Activated CD8-positive, alpha-beta memory T cell treated with anti-CD3 and anti-CD28 coated beads, Interleukin-2, amount 50 U/mL, for 24 hours (primary cell): ENCODE data around the gene PWP2.
"Not testable (repeated sequence)": the region's sequence is repeated elsewhere in the genome, so short reads cannot be mapped to it uniquely, and the experiment has no call there.

Experiments used
- DNase-seq: peaks from one replicate; pipeline ENCODE4 v3.0.0-alpha.2; 2020; ENCODE audit errors: extremely low read depth

The PWP2 gene

GRCh38 chr21:44107026-44107501, at the start of gene PWP2:
Gene PWP2, plus strand, starts transcription at chr21:44107399. Its CDS starts 18 bp downstream, at chr21:44107417.
- DNase-seq: not testable (repeated sequence)

- DNase-seq: no peak
Observed at GRCh38 chr21:44057960-44058651, 49.1 kb upstream of the PWP2 start.

DNA sequence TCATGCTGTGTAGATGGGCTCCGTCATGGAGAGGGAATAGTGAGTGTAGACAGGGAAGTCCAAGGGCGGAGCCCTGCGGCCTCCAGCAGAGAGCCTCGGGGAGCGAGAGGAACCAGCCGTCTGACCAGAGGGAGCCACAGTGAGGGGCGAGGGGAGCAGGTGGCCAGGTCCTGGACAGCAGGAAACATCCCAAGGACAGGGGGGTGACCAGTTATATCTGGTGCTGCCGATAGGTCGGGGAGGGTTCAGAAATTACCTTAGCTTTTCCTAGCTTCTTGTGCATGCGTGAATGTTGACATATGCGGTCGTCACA, 48.6 kb upstream of the PWP2 start:
- DNase-seq: no peak

GRCh38 chr21:44058981-44059380, 48.2 kb upstream of the PWP2 start:
- DNase-seq: no peak

- no peak for DNase-seq
Observed at GRCh38 chr21:44059710-44060109, 47.5 kb upstream of the PWP2 start.

DNA sequence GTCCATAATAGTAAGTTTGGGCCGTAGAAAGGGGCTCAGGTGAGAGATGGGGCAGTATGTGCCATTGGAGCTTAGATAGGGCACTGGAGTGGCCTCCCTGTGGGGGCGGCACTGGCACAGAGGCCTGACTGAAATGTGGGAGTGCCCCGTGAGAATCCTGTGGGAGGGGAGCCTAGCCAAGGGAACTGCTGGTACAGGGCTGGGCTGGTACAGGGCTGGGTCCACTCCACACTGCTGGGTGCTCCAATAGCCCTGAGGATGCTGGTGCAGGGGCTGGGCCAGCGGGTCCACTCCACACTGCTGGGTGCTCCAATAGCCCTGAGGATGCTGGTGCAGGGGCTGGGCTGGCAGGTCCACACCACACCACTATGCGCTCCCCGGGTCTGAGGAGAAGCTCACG, 44.8 kb upstream of the PWP2 start:
- no peak for DNase-seq

DNA sequence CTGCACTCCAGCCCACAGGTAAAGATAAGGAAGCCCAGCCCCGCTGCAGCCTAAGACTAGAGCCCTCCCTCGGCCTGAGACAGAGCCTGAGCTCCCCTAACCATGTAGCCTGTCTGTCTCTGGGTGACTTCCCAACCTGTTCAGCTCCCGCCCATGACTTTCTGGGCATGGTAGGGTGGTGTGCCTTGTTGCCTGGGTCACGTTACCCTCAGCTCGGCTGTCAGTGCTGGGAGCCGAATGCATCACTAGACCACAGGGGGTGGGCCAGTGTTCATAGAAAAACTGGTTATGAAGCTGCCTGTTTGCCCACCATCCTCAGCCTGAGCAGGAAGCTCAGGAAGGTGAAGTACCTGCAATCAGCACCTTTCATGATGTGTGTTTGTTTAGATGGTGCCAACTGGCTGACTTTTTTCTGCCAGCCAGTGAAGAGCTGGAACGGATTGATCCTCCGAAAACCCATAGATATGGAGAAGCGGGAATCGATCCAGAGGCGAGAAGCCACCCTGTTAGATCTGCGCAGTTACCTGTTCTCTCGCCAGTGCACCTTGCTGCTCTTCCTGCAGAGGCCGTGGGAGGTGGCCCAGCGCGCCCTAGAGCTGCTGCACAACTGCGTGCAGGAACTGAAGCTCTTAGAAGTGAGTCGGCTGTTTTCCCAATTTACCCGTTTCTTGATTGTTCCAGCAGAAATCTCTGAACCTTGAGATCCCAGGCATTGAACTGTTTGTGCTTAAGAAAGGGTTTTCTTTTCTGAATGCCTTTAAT, 43.9 kb upstream of the PWP2 start:
- no peak for DNase-seq

DNA sequence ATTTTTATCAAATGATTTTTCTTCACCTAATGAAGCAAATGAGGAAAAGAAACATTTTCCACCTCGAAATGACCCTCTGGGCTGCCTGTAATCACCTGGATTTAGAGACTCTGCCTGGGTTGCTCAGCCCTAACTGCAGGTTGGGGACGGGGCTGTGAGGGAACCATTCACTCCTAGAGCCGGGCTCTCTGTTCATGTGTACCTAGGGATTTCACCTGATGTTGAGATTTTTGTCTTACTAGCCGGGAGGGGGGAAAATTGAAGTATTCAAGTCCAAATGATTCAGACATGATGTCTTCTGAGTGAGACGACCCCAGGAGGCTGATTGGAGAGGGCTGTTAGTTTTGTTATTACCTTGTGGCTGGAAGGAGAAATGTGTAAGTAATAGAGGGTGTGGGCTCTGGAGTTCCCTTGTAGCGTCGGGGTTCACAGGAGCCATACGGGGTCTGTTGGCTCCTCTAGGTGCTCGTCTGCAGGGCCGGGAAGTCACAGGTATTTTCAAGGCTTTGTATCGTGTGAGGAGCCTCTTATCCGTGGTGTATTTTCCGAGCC, 42.3 kb upstream of the PWP2 start:
- no peak for DNase-seq

DNA sequence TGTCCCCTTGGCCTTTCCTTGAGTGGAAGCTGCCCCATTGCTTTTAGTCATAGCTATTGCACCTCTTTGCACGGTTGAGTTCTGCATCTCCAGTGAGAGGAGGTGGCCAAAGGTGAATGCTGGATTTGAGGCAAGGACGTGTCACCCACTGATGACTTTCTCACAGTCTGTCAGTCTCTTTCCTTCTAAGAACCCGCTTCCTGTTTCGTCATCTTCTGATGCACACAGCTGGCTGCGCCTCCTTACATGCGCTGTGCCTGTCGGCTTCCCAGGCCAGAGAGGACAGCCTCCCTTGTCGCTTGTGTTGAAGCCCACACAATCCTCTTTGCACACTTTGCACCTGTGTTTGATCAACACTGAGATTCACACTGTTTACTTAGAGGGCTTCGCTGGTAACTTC, 41.8 kb upstream of the PWP2 start:
- DNase-seq: peak; percentile 47

- no peak for DNase-seq
Observed at GRCh38 chr21:44066116-44066515, 41.1 kb upstream of the PWP2 start.

GRCh38 chr21:44067011-44067839, 40.0 kb upstream of the PWP2 start:
- DNase-seq: no peak

DNA sequence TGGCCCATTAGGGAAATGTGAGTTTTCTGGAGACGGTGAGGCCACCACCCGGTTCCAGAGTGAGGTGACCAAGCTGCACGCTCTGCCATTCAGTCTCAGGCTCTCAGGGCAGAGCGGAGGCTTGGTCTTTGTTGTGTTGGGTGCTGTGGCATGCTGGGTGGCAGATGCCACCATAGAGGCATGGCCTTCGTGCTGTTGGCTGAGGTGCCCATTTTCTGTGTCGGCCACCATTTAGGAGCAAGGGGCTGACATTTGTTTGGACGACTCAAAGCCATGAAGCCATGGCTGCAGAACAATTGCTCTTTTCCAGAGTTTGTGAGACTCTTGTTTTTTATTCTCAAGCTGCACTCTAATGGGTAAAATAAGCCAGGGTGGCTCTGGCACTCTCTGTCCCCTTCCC, 36.8 kb upstream of the PWP2 start:
- DNase-seq: no peak

GRCh38 chr21:44071359-44072104, 35.7 kb upstream of the PWP2 start:
- DNase-seq: no peak

- DNase-seq: no peak
Observed at GRCh38 chr21:44072111-44072510, 35.1 kb upstream of the PWP2 start.

DNA sequence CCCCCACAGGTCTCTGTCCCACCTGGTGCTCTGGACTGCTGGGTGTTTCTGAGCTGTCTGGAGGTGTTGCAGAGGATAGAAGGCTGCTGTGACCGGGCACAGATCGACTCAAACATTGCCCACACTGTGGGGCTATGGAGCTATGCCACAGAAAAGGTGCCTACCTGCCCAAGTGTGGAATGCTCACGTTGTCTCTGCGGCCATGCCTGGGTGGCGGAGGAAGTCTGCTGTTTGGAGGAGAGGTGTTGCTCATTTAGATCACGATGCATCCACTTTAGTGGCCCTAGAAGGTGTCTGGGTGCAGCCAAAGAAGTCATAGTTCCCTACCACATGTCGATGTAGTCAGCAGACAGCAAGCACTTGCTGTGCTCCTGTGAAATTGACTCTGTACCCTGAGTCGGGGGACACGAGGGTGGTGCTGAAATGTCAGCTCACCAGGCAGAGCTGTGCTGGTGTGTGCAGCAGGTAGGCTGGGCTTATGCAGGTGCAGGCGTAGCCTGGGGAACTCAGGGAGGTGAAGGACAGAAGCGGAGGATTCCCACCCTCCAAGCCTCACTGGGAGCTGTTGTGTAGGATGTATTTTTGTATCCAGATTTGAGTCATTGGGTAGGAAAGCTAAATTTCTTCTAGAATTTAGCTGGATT, 32.8 kb upstream of the PWP2 start:
- DNase-seq: no peak

- DNase-seq: no peak
Observed at GRCh38 chr21:44076316-44076715, 30.9 kb upstream of the PWP2 start.

DNA sequence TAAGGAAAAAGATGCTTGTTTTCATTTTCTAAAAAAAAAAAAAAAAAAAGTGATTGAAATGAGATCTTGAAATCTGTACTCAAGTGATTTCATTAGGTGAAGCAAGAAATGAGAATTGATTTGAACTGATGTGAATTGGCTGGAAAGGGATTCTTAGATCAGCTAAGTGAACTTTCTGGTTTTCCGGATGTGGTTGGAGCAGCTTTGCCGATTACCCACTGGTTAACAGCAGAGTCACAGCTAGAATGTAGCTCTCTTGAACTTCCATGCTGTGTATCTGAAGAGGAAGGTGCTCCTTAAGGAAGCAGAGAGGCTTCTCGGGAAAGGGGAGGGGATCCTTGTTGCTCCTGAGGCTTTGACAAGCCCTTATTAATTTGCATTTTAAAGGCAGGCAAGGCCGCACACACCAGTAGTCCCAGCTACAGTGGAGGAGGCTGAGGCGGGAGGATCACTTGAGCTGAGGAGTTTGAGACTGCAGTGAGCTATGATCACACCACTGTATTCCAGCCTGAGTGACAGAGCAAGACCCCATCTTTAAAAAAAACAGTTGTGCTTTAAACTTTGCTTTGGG, 28.7 kb upstream of the PWP2 start:
- no peak for DNase-seq

DNA sequence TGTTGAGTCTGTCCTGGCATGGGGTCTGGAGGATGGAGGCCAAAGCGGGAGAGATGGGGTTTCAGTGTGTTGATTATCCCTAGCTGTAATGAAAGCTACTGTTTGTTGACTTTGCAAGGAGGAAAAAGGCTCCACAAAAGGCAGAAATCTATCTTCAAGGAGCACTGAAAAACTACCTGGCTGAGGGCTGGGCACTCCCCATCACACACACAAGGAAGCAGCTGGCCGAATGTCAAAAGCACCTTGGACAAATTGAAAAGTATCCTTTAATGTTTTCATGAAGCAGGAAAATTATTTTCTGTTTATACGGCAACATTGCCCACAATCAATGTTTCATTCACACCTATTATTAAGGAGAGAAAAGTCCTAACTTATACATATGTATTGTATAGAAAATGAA, 27.8 kb upstream of the PWP2 start:
- no peak for DNase-seq

GRCh38 chr21:44079846-44080245, 27.4 kb upstream of the PWP2 start:
- no peak for DNase-seq

- no peak for DNase-seq
Observed at GRCh38 chr21:44082648-44083440, 24.4 kb upstream of the PWP2 start.
